Esophagus muscularis mucosa (tissue), 4 donors: ENCODE measurements around the gene NPPC.

Source experiments
- CTCF ChIP-seq, 3 experiments: fragments of 200-600 bp in 2 of 3; fragments of 450-650 bp in 1 of 3; sonication (generic) in 2 of 3; IDR thresholded peaks; one replicate each; pipeline ENCODE4 v1.5.1; 2017 to 2019; ENCODE audit warnings: antibody characterized with exemption in 3 of 3, mild to moderate bottlenecking in 2 of 3, moderate library complexity in 1 of 3
- EP300 ChIP-seq: sonication (generic); formaldehyde crosslinking; IDR thresholded peaks from one replicate; pipeline ENCODE4 v1.6.1; 2017; ENCODE audit warnings: antibody characterized with exemption
- POLR2A ChIP-seq: fragments of 450-650 bp; IDR thresholded peaks from one replicate; pipeline ENCODE4 v1.6.1; 2017; ENCODE audit warnings: antibody characterized with exemption, moderate library complexity, mild to moderate bottlenecking, low read depth
- POLR2AphosphoS5 ChIP-seq, 2 donors: sonication (generic); formaldehyde crosslinking; IDR thresholded peaks; one replicate each; pipeline ENCODE4 v1.6.1; 2017; ENCODE audit warnings: antibody characterized with exemption in 2 of 2

GRCh38 chr2:231947694-231948093 is 21.5 kb upstream of the NPPC start:
- TF ChIP-seq POLR2AphosphoS5 (IDR thresholded peaks at IDR 0.05) (no peak), CTCF (IDR thresholded peaks at IDR 0.05) (no peak), EP300 (no peak), POLR2A (no peak)
